Measurements from ENCODE around the gene CPT1B. TPM values are rescaled to one million over a fixed set of nuclear protein-coding genes. Genes with fewer than 3 reads are reported as not detected.

CPT1B gene
- total and polyA plus RNA-seq, 2 experiments from 2014 or later: 5.6 to 14.4 TPM

GRCh38 chr22:50556703-50557102 lies 21.5 kb downstream of the CPT1B start:
- H3K4me3 Mint-ChIP-seq: no peak overlapping the region; the same call in 2 of the 3 replicates
- no peak overlapping the region for H3K4me3 ChIP-seq
- peaks cover 2% of the 10 kb centered on the region; the same call in 1 of the 2 replicates for H3F3A ChIP-seq (replicated peaks; ENCODE audit: low read depth)
- no peaks in the 10 kb centered on the region for H3K4me1 ChIP-seq (ENCODE audit: insufficient read depth)
- H3K4me1 Mint-ChIP-seq: peaks cover 15% of the 10 kb centered on the region
- no peak for ATAC-seq
- no peaks in the 10 kb centered on the region for H3K79me2 ChIP-seq (replicated peaks; ENCODE audit: insufficient read depth)
- no peaks in the 10 kb centered on the region for H4K20me1 ChIP-seq (replicated peaks; ENCODE audit: insufficient read depth)
- H3K27ac Mint-ChIP-seq: no peak overlapping the region
- H3K27ac ChIP-seq (ENCODE audit: low read depth): no peak overlapping the region
- no peak overlapping the region for H2AFZ ChIP-seq
- H3K9me2 ChIP-seq (ENCODE audit: insufficient read depth): no peaks in the 10 kb centered on the region
- no peaks in the 10 kb centered on the region for H3K36me3 Mint-ChIP-seq (ENCODE audit: low read depth)
- H3K36me3 ChIP-seq (ENCODE audit: insufficient read depth): no peaks in the 10 kb centered on the region
- no peak for DNase-seq (ENCODE audit: low spot score)
- H3K4me2 ChIP-seq: no peak overlapping the region
- H3K9me3 Mint-ChIP-seq: no peaks in the 10 kb centered on the region
- H3K27me3 ChIP-seq (ENCODE audit: insufficient read depth): 0 out of 2 replicates have a peak, but pooled peaks cover 7% of the 10 kb centered on the region
- TF ChIP-seq POLR2AphosphoS5 (IDR thresholded peaks at IDR 0.05; ENCODE audit: low read depth) (no peak), ZNF114 (CRISPR knock-in tag; IDR thresholded peaks at IDR 0.05) (no peak), ETS1 (IDR thresholded peaks at IDR 0.05) (no peak), EZH2 (IDR thresholded peaks at IDR 0.05; ENCODE audit: low read depth, unreplicated experiment) (no peak), ZNF331 (CRISPR knock-in tag; IDR thresholded peaks at IDR 0.05; ENCODE audit: low read depth) (no peak), CREB1 (CRISPR knock-in tag; IDR thresholded peaks at IDR 0.05; ENCODE audit: low read depth) (no peak), JUNB (IDR thresholded peaks at IDR 0.05; ENCODE audit: unreplicated experiment) (no peak), CTCF (conservative IDR thresholded peaks at IDR 0.05; ENCODE audit: low read depth in 2 of 2) (no peak), NANOG (IDR thresholded peaks at IDR 0.05; ENCODE audit: borderline replicate concordance) (no peak)
- peaks cover 19% of the 10 kb centered on the region for H3K27me3 Mint-ChIP-seq (ENCODE audit: insufficient read depth, low read depth, poor library complexity)

- Histone ChIP-seq H3K4me2 (no peak overlapping the region), H3K27ac (ENCODE audit: low read depth) (no peak overlapping the region), H3K9me2 (ENCODE audit: insufficient read depth) (no peaks in the 10 kb centered on the region), H3K4me1 (ENCODE audit: insufficient read depth) (no peaks in the 10 kb centered on the region), H3K79me2 (replicated peaks; ENCODE audit: insufficient read depth) (no peaks in the 10 kb centered on the region), H2AFZ (no peak overlapping the region), H4K20me1 (replicated peaks; ENCODE audit: insufficient read depth) (no peaks in the 10 kb centered on the region), H3K36me3 (ENCODE audit: insufficient read depth) (no peaks in the 10 kb centered on the region), H3K27me3 (ENCODE audit: insufficient read depth) (peaks cover 8% of the 10 kb centered on the region; the same call in 1 of the 2 replicates), H3F3A (replicated peaks; ENCODE audit: low read depth) (no peaks in the 10 kb centered on the region; the same call in 1 of the 2 replicates), H3K4me3 (no peak overlapping the region)
- Mint-ChIP-seq H3K4me1 (peaks cover 9% of the 10 kb centered on the region), H3K27me3 (ENCODE audit: insufficient read depth, low read depth, poor library complexity) (peaks cover 17% of the 10 kb centered on the region), H3K9me3 (no peaks in the 10 kb centered on the region), H3K36me3 (ENCODE audit: low read depth) (no peaks in the 10 kb centered on the region), H3K27ac (no peak overlapping the region), H3K4me3 (no peak overlapping the region)
- ATAC-seq: no peak
- no peak for DNase-seq (ENCODE audit: low spot score)
- no peak for TF ChIP-seq POLR2AphosphoS5 (IDR thresholded peaks at IDR 0.05; ENCODE audit: low read depth)
- TF ChIP-seq ZNF114 (CRISPR knock-in tag; IDR thresholded peaks at IDR 0.05): no peak
- no peak for TF ChIP-seq EZH2 (IDR thresholded peaks at IDR 0.05; ENCODE audit: low read depth, unreplicated experiment)
- no peak for TF ChIP-seq EZH2phosphoT487 (IDR thresholded peaks at IDR 0.05; ENCODE audit: unreplicated experiment)
- TF ChIP-seq NANOG (IDR thresholded peaks at IDR 0.05; ENCODE audit: borderline replicate concordance): no peak
- TF ChIP-seq STAT1 (IDR thresholded peaks at IDR 0.05; ENCODE audit: unreplicated experiment): no peak
- TF ChIP-seq ZNF462 (CRISPR knock-in tag; IDR thresholded peaks at IDR 0.05): no peak
- no peak for TF ChIP-seq JUNB (IDR thresholded peaks at IDR 0.05; ENCODE audit: unreplicated experiment)
Measured at GRCh38 chr22:50553310-50553709, 24.9 kb downstream of the CPT1B start.

Data from GM23338 (cell line).